Jurkat, Clone E6-1 (cell line): ENCODE results near the gene SSBP2. TPM values are rescaled to one million over a fixed set of nuclear protein-coding genes. Genes with fewer than 3 reads are reported as not detected.

Source experiments
- DNase-seq: peaks from one replicate; pipeline ENCODE4 v3.0.0-alpha.2; 2011; ENCODE audit warnings: low read depth, low spot score
- H3K4me3 ChIP-seq: 2 replicates; pipeline ENCODE4 v1.5.1; 2011; ENCODE audit warnings: mild to moderate bottlenecking, low read length, control low read depth, moderate library complexity
- polyA plus RNA-seq: library from polyadenylated mRNA; unstranded; fragments of >200 nt; gene quantifications from one replicate; pipeline ENCODE4 v1.2.1, GENCODE V29; 2012; ENCODE audit warnings: missing spikeins; ENCODE audit not compliant: insufficient read length, insufficient read depth

The SSBP2 gene
- polyA plus RNA-seq = 67.7 TPM

DNA sequence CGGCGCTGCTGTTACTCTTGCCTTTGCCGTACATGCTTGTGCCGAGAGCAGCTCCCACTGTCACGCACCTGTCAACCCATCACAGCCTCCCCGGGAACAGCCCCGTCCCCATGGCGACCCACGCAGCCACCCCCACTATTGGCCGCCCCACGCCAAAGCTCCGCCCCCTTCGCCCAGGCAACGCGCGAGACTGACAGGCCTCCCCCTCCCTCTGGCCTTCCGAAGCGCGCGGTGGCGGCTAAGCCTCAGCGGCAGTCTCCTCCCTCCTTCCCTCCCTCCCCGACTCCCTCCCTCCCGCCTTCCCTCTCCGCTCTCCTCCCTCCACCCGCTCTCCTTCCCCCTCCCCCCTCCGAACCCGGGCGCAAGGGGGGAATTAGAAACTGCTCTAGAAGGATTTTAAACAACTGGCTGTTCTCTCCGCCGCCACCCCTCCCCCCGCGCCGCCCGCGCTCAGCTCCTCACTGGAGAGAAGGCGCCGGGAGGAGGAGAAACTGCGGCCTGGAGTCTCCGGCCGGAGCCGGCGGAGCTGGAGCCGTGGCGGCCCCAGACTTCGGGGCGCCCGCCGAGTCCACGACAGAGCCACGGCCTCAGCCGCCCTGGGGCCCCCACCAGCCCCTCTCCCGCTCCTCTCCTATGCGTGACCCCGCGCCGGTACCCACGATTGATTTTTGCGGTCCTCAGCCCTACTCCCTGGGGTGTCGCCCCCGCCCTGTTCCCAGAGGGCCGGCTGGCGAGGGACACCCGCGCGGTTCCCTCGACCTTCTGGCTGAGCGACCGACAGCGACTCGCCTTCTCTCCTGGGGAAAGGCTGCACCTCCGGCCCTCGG is at the start of gene SSBP2:
Gene SSBP2, minus strand, starts transcription at position 89 of the 827 bp plus-strand sequence. Its CDS starts 55 bp downstream, at position 34.
- peak; percentile 98 for DNase-seq
- H3K4me3 ChIP-seq = peak within 1 kb of the TSS; percentile 73

DNA sequence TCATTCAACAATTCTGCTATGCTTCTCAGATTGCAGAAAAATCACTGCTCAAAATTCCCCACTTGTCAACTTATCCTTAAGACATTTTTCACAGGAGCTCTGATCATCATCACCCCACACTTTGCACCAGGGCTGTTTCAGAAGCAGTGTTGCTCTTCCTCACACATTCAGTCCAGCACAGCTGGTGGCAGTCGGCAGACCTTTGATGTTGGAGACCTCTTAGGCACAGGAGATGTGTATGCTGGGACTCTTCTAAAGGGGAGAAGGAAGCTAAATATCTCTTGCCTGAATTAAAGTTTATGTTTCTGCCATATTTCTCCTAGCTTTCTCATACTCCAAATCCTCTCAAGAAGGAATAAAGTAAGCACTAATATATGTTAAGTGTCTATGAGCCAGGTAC is 44.8 kb upstream of the SSBP2 start:
- DNase-seq = no peak
- H3K4me3 ChIP-seq = no peak overlapping the region

DNA sequence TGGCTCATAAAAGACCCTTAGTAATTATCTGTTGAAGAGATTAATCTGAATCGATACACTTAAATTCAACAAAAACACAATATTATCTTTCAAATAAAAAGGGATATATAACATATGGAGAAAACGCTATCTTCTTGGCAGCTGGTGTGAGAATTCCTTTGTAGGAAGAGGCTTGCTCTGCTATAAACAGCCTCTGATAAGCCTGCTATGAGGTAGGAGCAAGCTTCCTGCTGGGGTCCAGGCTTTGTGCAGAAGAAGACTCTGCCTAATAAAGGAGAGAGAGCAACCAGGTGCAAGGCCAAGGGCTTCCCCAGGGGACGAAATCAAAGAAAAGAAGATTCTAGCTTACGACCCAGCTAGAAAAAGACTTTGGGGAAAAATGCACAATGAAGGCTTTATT is 43.3 kb upstream of the SSBP2 start:
- H3K4me3 ChIP-seq = no peak overlapping the region
- no peak for DNase-seq

DNA sequence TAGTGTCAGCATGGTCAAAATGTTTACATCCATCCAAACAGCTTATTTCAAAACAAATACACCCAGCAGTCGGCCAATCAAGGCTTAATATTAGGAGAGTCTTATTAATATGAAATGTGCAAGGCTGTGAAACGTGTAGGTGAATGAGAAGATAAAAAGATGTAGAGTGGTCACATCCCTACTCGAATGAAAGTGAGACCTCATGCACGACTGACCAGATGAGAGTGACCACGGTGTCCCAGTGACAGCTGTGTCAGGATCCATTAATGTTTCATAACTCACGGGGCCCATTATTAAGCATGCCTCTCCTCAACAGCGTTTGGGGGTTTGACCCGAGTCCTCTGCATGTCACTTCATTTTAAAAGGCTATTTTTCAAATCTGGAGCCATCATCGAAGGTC is 39.4 kb upstream of the SSBP2 start:
- no peak for DNase-seq
- H3K4me3 ChIP-seq = no peak overlapping the region

DNA sequence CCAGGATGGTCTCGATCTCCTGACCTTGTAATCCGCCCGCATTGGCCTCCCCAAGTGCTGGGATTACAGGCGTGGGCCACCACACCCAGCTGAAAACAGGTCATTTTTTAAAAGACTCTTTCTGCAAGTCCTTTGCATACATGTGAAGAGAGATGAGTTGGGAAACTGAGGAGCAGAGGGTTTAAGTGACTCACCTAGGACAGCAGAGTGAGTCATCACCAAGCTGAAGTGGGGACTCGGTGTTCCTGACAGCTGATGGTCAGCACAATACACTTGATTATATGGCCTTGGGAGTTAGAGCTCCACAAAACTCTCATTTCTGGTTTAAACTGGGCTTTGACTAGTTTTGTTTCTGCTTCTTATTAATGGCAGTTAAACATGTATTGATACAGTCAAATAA is 38.1 kb upstream of the SSBP2 start:
- no peak for DNase-seq
- no peak overlapping the region for H3K4me3 ChIP-seq

DNA sequence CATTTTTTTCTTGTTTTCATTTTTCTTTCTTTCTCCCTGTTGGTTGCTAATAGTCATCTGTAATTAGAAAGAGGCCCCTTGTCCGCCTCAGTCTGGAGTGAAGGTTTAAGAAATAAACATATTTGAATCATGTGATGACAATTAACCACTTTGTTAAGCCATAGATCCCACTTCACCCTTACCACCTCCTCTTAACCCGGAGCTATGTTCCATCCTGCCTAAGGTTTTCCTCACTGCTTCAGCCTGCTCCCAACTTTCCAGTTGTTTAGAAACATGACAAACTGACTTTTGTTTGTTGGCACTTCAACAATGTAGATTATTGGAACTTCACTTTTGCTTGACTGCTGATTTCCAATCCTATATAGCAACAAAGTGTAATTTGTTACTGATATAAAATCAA is 37.4 kb upstream of the SSBP2 start:
- no peak for DNase-seq
- no peak overlapping the region for H3K4me3 ChIP-seq

DNA sequence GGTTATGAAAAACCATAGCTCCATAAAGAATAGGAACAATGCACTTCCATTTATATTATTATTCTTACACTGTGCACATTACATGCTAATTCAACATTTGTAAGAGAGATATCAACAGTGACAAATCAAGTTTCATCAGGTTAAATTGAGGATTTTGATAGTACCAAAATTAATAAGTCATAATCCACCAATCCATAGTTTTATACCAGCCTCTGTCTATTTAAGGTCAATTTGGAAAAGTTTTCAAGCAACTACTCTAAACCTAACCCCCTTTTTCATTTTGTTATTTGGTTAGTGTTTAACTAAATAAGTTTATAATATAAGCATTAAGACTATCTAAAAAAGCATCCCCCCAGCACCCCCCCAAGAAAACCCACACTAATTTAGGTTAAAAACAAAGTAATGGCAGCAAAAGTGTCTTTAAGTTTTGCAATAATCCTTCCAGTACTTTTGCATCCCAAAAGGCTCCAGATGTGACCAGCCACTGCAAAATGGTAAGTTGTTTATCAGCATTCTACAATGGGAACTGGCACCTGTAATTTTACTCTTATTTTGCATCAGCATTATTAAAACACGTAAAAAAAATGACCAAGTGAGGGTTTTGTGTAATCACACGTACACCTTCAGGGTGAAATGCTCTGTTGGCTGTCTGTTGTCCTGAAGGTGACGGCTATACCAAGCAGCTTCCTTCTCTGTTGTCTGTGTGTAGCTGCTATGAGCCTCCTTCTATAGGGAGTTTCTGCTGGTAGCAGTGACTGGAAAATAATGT is 36.8 kb upstream of the SSBP2 start:
- no peak for DNase-seq
- no peak overlapping the region for H3K4me3 ChIP-seq

DNA sequence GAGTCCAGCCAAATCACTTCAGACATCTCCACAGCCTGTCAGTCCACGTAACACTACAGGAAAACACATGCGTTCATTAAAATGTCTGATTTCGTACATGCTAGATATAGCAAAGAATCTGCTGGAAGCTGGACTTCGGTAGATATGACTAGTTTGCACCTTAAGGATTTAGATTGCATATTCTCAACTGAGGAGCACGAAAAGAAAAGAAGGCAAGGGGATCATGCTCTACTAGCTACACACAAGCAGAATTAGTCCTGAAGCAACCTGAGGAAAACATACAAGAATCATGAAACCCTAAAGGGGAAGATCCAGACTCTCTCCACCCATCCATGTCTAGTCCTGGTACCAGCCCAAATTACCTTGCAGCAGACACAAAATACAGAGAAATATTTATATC is 36.1 kb upstream of the SSBP2 start:
- no peak for DNase-seq
- H3K4me3 ChIP-seq = no peak overlapping the region

DNA sequence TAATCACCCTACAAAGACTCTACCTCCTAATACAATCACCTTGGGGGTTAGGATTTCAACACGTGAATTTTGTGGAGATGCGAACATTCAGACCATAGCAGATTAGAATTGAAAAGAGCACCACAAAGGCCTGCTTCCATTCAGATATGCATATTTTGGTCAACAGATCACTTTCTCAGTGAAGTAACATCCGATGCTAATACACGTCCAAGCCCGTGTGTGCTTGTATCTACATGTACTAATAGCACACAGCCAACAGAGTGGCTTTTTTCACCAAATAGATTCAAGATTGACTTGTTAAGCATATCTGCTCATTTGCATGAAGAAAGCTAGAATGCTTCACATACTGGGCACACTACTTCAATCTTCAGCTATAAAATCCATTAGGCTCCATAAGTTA is 35.6 kb upstream of the SSBP2 start:
- no peak for DNase-seq

DNA sequence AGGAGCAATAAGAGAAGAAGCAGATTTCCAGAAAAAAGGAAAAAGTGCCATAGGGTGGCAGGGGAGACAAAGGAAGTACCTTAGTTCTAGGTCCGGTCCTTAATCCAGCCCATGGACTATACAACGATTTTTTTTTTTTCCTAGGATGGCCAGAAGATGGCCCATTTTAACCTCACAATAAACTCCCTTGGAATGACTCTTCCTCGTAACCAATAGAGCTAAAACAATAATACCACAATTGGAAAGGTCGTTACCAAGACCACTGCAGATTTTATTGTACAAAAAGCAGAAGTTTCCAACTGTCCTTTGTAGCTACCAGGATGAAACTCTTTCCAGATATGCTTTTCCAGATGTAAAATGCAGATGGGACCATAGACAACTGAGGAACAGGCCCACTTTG is 34.4 kb upstream of the SSBP2 start:
- DNase-seq = no peak

More for the DNA sequence above, 35.6 kb upstream of the SSBP2 start:
- H3K4me3 ChIP-seq = no peak overlapping the region

DNA sequence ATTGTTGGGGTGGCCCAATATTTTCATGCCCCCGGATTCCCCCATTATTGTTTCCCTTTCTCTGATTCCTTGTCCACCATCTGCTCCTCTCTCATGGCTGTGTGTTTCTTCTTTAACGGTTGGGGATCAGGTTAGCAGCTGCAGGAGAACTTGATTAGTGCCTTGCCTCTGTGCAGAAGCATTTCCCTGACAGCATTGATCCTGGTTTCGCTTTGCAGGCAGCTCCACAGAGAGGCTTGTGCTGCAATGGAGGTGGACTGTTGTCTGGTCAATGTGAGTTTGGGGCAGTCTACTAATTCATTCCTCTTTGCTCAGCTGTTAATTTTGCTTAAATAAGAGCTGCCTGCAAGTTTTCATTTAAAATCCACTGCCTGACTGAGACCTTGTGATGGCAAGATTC is 32.5 kb upstream of the SSBP2 start:
- H3K4me3 ChIP-seq = no peak overlapping the region
- DNase-seq = no peak

More for the DNA sequence above, 34.4 kb upstream of the SSBP2 start:
- H3K4me3 ChIP-seq = no peak overlapping the region

DNA sequence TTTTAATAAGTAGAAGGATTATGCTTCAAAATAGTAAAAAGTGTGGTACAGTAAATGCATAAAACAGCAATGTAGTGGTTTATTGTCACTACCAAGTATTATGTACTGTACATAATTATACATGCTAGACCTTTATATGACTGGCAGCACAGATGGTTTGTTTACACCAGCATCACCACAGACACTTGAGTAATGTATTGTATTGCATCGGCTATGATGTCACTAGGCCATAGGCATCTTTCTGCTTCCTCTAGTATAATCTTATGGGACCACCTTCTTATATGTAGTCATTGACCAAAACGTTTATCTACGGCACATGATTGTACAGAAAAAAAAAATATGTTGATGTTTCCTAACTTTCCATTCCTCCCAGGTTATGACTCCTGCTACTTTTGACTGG is 31.9 kb upstream of the SSBP2 start:
- no peak for DNase-seq
- no peak overlapping the region for H3K4me3 ChIP-seq

DNA sequence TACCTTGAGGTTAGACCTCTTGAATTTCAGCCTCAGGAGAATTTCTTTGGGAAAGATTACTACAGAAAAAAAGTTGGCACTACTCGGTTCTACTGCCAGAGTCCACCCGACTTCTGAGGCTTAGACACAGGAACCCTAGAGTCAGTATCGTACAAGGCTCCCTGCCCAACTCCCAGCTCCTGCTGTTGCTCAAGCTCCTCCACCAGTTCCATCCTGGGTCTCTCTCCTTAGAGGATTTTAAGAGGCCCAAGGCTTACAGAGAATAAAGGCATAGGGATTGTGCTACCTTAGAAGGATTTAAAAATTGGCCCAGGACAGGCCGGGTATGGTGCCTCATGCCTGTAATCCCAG is 29.0 kb upstream of the SSBP2 start:
- H3K4me3 ChIP-seq = no peak overlapping the region
- no peak for DNase-seq

DNA sequence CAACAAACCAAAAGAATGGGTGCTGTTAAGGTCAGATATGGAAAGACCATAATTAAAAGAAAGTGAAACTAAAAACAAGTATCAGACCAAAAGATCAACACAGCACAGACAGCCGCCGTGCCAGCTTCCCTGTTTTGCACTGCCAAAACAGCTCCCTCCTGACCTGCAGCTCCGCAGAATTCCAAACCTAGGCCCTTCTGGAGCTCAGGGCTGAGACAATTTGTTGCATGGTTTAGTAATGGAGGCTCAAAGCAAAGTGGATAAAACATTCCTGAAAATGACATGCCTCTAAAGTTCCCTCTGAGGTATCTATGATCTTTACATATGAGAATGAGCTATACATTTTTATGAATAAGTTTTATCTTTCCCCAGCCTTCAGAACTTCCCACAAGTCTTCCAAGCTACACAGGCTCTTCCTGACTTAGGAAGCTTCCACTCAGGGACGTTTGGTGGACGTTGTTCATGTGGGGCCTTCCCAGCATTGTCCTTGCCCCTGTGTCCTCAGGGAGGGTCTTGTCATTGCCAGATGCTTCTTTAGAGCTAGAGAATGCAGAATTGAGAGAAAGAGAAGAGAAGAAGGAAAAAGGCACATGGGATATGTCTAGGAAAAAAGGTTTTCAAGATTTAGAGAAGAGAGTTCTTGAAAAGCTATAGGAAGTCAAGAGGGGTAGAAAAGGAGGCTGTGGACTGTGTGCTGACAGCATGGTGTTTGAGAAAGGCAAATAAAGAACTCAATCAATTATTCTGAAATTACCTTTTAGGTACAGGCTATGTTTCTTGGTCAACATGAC is 28.4 kb upstream of the SSBP2 start:
- H3K4me3 ChIP-seq = peak overlapping the region; percentile 42
- no peak for DNase-seq

DNA sequence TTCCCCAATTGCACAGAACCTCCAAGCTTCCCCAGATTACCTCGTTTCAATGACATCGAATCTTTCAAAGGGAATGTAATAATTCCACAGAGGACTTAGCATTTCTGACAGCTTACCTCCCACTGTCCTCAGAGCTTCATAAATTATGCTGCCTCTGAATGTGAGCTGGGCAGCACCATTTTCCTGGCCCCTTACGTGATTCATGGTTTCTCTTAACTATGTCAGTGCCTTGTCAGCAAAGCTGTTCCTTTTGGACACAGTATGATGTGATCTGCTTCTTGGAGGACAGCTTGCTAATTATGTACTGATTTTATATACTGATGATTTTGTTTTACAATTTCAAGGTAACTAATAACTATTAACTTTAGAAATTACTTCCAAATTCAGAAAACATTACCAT is 27.7 kb upstream of the SSBP2 start:
- no peak for DNase-seq
- H3K4me3 ChIP-seq = peak overlapping the region; percentile 42

DNA sequence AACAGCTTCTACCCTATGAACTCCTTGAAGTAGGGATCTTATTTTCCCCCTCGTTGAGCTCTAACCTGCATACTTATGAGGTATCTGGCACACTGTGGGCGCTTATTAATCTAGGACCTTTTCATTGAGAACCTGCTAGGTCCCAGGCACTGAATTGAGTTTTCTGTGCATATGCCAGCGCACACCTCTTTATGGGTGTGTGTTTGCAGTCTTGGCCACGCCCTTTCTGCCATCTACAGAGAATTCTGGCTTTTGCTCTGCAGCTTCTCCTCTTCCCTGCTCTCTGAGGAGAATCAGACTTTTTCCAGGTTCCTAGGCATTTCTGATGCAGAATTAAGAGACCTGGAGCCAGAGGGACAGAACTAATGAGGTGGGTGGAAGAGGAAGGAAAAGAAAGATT is 25.4 kb upstream of the SSBP2 start:
- no peak for DNase-seq
- no peak overlapping the region for H3K4me3 ChIP-seq

DNA sequence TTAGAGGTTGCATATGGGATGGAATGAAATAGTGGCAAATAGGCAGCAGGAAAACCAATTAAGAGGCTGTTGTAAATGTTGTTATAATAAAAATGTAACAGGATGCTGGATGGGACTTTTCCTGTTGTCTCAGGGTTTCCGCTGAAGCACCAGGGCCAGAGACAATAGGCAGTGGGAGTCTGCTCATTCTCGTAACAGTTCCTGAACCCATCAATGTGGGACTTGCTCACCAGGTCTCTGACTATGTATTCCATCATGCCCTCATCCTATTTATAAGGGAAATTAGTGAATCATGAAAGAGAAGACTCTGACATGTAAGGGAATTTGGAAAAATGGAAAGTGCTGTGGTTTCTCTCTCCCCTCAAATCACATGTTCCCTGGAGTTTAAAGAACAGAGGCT is 23.5 kb upstream of the SSBP2 start:
- H3K4me3 ChIP-seq = no peak overlapping the region
- DNase-seq = no peak

DNA sequence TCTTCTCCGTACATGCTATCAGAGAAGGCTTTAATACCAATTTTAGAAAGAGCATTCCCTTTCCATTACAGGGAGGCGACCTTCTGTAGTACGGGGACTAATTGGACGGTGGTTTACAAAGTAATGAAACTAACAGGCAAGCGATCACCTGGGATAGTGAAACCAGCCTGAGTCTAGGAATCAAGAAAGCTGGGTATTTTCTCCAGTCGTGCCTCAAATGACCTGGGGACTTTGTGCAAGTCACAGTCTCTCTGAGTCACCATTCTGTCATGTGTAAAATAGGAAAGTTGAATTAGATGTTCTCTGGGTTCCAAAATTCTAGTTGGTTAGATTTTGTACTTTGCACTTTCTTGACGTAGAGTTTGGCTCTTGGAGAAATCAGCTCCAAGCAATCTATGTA is 22.7 kb upstream of the SSBP2 start:
- DNase-seq = no peak
- H3K4me3 ChIP-seq = no peak overlapping the region

DNA sequence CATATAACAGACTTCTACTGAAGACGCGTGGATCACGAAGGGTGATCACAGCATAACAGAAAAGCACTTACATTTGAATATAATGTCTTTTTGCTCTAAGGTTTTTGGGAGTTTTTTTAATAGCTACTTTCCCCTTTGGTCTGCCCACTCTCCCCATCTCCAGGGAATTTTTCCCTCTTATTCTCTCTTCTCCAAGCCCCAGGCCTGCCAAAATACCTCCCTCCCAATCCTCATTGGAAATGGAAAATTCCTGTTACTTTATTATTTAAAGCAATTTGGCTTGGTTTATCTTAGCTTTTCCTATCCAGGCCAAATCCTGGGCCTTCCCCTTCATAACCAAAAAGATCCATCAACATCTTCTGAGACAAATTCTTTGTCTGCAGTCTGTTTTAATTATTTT is 22.3 kb upstream of the SSBP2 start:
- no peak for DNase-seq

DNA sequence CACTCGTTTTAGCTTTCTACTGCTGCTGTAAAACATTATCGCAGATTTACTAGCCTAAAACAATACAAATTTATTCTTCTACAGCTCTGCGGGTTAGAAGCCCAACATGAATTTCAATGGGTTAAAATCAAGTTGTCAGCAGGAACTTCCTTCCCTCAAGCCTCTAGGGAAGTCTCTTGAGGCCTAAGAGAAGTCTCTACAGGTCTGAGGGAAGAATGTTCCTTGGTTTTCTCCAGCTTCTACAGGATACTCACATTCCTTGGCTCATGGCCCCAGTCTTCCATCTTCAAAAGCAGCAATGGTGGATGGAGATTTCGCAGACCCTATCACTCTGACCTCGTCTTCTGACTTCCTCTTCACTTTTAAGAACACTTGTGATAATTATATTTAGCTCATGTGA is 21.6 kb upstream of the SSBP2 start:
- DNase-seq = no peak
- no peak overlapping the region for H3K4me3 ChIP-seq

More for the DNA sequence above, 22.3 kb upstream of the SSBP2 start:
- H3K4me3 ChIP-seq = no peak overlapping the region
